DOHH2 (cell line): Measurements from ENCODE around the gene PLA2G7.

Experiments
- EZH2phosphoT487 ChIP-seq: fragments of 200-600 bp; sonication (generic); IDR thresholded peaks from 2 replicates; pipeline ENCODE4 v1.6.1; 2017; ENCODE audit warnings: borderline replicate concordance, mild to moderate bottlenecking, antibody characterized with exemption, low read length, moderate library complexity, mixed read lengths
- TF ChIP-seq, protein P1 (sequence below): fragments of 200-600 bp; sonication (generic); IDR thresholded peaks from one replicate; pipeline ENCODE4 v1.5.1; 2014; ENCODE audit warnings: antibody characterized with exemption, mild to moderate bottlenecking, low read depth, low read length; ENCODE audit not compliant: poor library complexity, severe bottlenecking

DNA sequence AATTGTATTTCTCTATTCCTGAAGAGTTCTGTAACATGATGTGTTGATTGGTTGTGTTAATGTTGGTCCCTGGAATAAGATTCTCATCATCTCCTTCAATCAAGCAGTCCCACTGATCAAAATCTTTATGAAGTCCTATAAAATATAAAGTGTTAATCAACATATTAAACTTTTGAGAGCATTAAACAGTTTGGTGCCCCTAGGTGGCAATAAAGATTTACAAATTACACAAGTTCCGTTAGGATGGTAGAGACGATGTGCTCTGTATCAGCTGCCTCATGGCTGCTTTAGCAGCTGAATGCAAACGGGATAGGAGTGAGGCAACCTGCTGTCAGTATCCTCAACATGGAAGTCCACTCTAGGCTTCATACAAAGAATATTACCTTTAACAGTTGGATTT lies 30.6 kb downstream of the PLA2G7 start:
- TF ChIP-seq, protein P1, sequence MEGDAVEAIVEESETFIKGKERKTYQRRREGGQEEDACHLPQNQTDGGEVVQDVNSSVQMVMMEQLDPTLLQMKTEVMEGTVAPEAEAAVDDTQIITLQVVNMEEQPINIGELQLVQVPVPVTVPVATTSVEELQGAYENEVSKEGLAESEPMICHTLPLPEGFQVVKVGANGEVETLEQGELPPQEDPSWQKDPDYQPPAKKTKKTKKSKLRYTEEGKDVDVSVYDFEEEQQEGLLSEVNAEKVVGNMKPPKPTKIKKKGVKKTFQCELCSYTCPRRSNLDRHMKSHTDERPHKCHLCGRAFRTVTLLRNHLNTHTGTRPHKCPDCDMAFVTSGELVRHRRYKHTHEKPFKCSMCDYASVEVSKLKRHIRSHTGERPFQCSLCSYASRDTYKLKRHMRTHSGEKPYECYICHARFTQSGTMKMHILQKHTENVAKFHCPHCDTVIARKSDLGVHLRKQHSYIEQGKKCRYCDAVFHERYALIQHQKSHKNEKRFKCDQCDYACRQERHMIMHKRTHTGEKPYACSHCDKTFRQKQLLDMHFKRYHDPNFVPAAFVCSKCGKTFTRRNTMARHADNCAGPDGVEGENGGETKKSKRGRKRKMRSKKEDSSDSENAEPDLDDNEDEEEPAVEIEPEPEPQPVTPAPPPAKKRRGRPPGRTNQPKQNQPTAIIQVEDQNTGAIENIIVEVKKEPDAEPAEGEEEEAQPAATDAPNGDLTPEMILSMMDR = peak; percentile 35
- no peak for TF ChIP-seq EZH2phosphoT487
